NAMALWA (cell line): Measurements from ENCODE around the gene BCKDK.
"Not testable (repeated sequence)": the region's sequence is repeated elsewhere in the genome, so short reads cannot be mapped to it uniquely, and the experiment has no call there.

Source experiments
- DNase-seq: peaks from one replicate; pipeline ENCODE4 v3.0.0-alpha.2; 2015; ENCODE audit warnings: low spot score

The BCKDK gene

DNA sequence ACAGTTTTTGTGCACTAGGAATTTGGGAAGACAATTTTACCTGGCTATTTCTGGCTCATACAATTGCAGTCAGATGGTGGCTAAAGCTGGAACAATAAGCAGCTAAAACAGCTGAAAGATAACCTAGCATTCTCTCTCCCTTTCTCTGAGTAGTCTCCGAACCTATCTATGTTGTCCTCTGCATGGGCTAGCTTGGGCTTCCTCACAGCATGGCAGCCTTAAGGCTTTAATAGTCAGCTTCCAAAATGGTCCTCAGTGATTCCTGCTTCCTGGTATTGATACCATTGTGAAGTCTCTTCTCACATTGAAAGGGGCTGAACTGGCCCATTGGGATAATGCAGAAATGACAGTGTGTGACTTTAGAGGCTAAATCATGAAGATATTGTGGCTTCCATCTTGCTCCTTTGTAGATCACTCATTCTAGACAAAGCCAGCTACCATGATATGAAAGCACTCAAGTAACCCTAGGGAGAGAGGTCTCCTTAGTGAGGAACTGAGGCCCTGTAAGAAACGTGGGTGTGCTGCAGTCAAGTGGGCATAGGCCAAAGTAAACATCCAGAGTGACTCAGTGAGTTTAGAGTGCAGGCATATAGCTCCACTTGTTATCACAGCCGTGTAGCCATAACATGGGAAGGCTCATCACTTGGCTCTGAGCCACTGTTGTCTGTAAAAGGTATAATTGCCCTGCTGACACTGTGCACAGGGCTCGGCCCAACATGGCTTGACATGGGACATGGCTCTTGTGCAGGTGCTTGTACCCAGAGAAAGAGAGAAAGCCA is 8.1 kb upstream of the BCKDK start:
- DNase-seq = no peak

- DNase-seq = not testable (repeated sequence)
These were observed 7.1 kb upstream of the BCKDK start for GRCh38 chr16:31100876-31101641.

DNA sequence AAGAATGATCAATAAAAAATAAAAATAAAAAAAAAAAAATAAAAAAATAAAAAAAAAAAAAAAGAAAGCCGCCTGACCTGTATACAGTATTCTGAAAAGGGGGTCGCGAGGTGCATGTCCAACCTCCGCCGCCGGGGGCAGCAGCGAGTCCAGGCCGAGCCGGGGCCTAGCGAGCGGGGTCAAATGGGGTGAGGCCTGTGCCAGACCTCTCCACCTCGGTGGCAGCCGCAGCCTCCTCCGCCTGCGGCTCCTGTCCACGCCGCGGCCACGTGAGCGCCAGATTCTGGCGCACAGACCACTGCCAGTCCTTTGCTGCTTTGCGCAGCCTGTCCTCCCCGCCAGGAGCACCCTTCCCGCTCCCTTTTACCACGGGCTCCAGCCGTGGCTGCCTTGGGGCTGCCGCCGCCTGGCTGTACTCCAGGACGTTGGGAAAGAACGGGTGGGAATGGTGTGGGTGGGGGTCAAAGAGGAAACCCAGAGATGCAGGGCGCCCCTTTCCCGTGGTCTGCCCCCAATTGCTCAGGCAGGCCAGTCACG is 2.4 kb upstream of the BCKDK start:
- peak; percentile 85 for DNase-seq

DNA sequence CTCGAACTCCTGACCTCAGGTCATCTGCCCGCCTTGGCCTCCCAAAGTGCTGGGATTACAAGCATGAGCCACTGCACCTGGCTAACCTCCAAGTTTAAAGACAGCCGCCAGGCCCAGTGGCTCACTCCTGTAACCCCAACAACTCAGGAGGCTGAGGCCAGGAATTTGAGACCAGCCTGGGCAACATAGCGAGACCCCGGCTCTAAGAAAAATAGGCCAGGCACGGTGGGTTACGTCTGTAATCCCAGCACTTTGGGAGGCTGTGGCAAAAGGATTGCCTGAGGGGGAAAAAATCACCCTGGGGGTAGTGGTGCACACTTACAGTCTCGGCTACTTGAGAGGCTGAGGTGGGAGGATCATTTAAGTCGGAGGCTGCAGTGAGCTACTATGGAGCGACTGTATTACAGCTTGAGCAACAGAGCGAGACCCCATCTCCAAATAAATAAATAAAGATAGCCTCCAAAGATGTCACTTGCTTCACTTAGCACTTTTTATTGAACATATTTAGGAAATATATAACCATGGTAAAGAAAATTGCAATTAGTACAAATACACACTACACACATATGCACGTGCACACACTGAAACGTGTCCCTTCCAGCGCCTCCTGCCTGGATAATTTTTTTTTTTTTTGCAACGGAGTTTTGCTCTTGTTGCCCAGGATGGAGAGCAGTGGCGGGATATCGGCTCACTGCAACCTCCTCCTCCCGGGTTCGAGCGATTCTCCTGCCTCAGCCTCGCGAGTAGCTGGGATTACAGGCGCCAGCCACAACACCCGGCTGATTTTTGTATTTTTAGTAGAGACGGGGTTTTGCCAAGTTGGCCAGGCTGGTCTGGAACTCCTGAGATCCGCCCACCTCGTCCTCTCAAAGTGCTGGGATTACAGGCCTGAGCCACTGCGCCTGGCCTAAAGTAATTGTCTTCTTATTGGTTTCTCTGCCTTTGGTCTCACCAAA is 1.4 kb upstream of the BCKDK start:
- no peak for DNase-seq

DNA sequence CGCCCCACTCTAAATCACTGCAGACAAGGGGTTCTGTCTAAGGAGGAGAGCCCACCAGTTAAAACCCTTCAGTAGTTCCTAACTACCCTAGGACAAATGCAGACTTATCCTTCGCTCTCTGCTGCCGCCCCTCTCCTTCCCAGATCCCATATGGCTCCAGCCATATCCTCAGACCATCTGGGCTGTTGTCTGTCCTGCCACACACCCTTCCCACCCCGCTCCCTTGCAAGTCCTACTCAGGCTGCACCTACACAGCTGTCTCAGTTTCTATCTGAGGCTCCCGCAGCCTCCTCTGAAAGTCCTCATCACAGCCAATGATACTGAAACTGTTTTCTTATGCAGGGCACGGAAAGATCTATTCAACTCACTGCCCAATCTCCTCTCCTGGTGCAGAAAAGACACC is 720 bp upstream of the BCKDK start:
- peak; percentile 38 for DNase-seq

- no peak for DNase-seq
These were observed 790 bp downstream of the BCKDK start for GRCh38 chr16:31108794-31109558.

GRCh38 chr16:31109622-31110021 is 1.4 kb downstream of the BCKDK start:
- DNase-seq = no peak

GRCh38 chr16:31110106-31111034 is 2.2 kb downstream of the BCKDK start:
- no peak for DNase-seq

GRCh38 chr16:31111881-31112466 is 3.8 kb downstream of the BCKDK start:
- no peak for DNase-seq

- DNase-seq = no peak
These were observed 4.5 kb downstream of the BCKDK start for GRCh38 chr16:31112711-31113110.

GRCh38 chr16:31113121-31114120 is 5.2 kb downstream of the BCKDK start:
- no peak for DNase-seq

DNA sequence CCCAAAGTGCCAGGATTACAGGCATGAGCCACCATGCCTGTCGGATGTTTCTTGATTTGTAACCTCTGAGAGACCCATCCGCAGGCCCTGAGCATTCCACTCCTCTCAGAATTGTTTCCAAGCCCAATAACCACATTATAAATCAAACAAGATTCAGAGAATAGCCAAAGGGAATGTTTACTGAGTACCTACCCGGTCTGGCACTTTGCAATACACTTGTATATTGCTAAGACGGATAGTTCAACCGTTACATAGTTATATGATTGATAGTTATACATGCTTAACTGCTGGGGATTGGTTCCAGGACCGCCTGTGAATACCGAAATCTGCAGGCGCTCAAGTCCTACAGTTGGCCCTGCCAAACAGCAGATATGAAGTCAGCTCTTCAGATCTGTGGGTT is 6.3 kb downstream of the BCKDK start:
- DNase-seq = no peak

DNA sequence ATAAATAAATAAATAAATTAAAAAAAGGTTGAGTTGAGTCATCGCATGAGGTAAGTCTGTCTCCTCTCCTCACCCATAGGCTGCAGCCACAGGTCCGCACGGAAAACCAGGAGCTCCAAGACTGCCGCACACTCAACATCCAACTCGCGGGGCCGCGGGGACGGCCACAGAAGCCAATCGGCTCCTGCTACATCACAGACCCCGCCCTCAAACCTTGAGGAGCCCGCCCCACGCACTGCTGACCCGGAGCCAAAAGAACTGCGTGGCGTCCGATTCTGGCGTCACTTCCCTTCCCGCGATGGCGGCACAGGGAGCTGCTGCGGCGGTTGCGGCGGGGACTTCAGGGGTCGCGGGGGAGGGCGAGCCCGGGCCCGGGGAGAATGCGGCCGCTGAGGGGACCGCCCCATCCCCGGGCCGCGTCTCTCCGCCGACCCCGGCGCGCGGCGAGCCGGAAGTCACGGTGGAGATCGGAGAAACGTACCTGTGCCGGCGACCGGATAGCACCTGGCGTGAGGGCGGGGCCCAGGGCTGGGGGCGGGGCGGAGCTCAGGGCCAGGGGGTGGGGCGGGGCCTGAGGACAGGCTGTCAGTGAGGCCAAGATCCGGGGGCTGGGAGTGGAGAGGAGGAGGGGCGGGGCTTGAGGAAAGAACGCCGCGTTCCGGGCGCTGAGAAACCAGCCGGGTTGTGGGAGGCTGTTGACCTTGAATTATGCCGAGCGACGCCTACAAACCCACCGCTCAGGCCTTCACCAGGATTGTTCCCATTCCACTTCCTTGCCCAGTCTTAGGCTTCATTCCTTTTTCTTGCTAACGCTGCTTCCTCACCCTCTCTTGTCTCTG is 9.4 kb downstream of the BCKDK start, which contains the start of gene KAT8:
KAT8 (plus strand) TSS at position 281 of the 839 bp plus-strand sequence; CDS start at position 299, 18 bp downstream.
- peak; percentile 99 for DNase-seq

GRCh38 chr16:31118223-31119155 is 10.3 kb downstream of the BCKDK start:
- no peak for DNase-seq

GRCh38 chr16:31120129-31120528 is 11.9 kb downstream of the BCKDK start:
- DNase-seq = no peak

- no peak for DNase-seq
These were observed 17.7 kb downstream of the BCKDK start for GRCh38 chr16:31125844-31126243.
